Measurements from ENCODE around the gene KIF2A.

The KIF2A gene

GRCh38 chr5:62305715-62306322, at the start of gene KIF2A:
TSS of gene KIF2A (plus strand) at chr5:62306206. CDS start at chr5:62306473, 267 bp downstream.
- peak; percentile 96 for ATAC-seq
- H3K9me3 Mint-ChIP-seq: no peaks in the 10 kb centered on the region
- H3K36me3 Mint-ChIP-seq: peaks cover 24% of the 10 kb centered on the region
- H3K4me3 Mint-ChIP-seq: peak within 1 kb of the TSS; percentile 95
- peak within 1 kb of the TSS; percentile 90 for H3K27ac Mint-ChIP-seq
- peaks cover 46% of the 10 kb centered on the region for H3K4me1 Mint-ChIP-seq
- no peaks in the 10 kb centered on the region for H3K27me3 Mint-ChIP-seq

DNA sequence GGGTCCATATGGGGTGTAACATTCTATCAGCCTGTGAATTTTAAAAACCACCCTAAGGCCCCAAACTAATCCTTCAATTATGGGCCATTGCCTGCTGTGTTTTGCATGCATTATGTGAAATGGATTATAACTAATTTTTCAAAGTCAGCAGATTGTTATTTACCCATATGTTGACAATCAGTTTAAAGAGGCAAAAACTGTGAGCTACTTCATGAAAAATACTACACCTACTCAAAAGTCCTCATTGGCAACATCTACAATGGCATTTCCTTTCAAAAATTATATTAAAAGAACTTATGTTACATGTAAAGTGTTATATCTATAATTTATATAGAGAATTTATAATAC, 49.0 kb upstream of the KIF2A start:
- Mint-ChIP-seq H3K27me3 (no peaks in the 10 kb centered on the region), H3K4me3 (no peak overlapping the region), H3K4me1 (peaks cover 8% of the 10 kb centered on the region), H3K36me3 (peaks cover 6% of the 10 kb centered on the region), H3K27ac (no peak overlapping the region), H3K9me3 (peaks cover 7% of the 10 kb centered on the region)
- ATAC-seq: no peak

DNA sequence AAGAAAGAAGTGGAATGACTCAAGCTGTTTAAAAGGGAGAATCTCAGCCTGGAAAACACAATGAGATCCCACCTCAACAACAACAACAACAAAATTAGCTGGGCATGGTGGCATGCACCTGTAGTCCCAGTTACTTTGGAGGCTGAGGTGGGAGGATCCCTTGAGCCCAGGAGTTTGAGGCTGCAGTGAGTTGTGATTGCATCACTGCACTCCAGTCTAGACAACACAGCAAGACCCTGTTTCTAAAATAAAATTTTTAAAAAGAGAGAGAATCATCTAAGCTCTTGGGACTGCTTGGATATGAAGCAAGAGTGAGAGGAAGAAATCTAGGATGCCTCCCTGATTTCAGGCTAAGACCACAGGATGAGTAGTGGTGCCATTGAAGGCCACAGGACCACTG, 47.4 kb upstream of the KIF2A start:
- Mint-ChIP-seq H3K27me3 (no peaks in the 10 kb centered on the region), H3K4me1 (peaks cover 8% of the 10 kb centered on the region), H3K9me3 (no peaks in the 10 kb centered on the region), H3K4me3 (no peak overlapping the region), H3K36me3 (no peaks in the 10 kb centered on the region), H3K27ac (no peak overlapping the region)
- no peak for ATAC-seq

DNA sequence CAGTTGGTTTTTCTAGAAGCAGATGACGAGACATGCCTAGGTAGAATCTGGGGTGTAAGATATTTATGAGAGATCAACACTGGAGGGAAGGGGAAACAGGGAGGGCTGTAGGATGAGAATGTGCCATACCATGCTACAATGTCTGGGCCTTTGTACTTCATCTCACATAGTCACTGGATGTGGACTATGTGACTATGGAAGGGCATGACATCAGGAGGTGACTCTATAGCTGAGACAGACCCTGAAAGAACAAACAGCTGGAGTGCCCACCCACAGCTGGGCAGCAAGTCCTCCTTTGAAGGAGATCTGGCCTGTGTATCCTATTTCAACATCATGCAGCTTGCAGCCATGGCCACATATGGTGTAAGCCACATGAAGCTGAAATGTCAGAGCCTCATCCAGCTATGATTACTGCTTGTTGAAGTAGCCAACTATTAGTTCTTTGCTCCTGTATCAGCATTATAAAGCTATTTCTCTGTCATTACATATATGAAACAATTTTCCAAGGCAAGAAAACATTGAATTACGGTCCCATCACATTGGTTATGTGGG, 46.2 kb upstream of the KIF2A start:
- no peak for ATAC-seq
- H3K4me1 Mint-ChIP-seq: peaks cover 8% of the 10 kb centered on the region
- no peaks in the 10 kb centered on the region for H3K27me3 Mint-ChIP-seq
- no peaks in the 10 kb centered on the region for H3K36me3 Mint-ChIP-seq
- no peaks in the 10 kb centered on the region for H3K9me3 Mint-ChIP-seq
- no peak overlapping the region for H3K4me3 Mint-ChIP-seq
- no peak overlapping the region for H3K27ac Mint-ChIP-seq

DNA sequence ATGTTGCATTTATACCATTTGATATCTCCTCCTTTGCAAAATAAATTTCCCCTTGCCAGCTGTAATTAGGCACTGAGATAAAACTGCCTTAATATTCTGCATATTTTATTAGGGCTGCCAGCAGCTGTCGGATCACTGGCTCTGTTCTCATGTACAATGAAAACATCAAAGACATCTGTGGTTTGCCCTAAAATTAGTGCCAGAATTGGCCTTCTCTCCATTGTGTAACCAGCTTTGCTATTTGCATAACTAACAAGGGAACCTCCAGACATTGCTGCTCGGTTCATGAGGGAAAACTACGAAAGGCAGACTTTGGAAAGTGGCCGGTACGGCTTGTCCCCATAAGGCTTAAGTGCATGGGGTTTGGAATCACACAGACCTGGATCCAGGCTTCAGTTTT, 45.5 kb upstream of the KIF2A start:
- Mint-ChIP-seq H3K4me3 (no peak overlapping the region), H3K27me3 (no peaks in the 10 kb centered on the region), H3K27ac (no peak overlapping the region)

GRCh38 chr5:62263401-62263800, 42.6 kb upstream of the KIF2A start:
- H3K4me1 Mint-ChIP-seq: peaks cover 3% of the 10 kb centered on the region
- H3K27me3 Mint-ChIP-seq: no peaks in the 10 kb centered on the region
- no peaks in the 10 kb centered on the region for H3K9me3 Mint-ChIP-seq
- no peak overlapping the region for H3K27ac Mint-ChIP-seq
- ATAC-seq: no peak
- H3K36me3 Mint-ChIP-seq: no peaks in the 10 kb centered on the region
- H3K4me3 Mint-ChIP-seq: no peak overlapping the region

More for the DNA sequence above, 45.5 kb upstream of the KIF2A start:
- no peak for ATAC-seq
- Mint-ChIP-seq H3K36me3 (no peaks in the 10 kb centered on the region), H3K9me3 (no peaks in the 10 kb centered on the region), H3K4me1 (peaks cover 8% of the 10 kb centered on the region)

DNA sequence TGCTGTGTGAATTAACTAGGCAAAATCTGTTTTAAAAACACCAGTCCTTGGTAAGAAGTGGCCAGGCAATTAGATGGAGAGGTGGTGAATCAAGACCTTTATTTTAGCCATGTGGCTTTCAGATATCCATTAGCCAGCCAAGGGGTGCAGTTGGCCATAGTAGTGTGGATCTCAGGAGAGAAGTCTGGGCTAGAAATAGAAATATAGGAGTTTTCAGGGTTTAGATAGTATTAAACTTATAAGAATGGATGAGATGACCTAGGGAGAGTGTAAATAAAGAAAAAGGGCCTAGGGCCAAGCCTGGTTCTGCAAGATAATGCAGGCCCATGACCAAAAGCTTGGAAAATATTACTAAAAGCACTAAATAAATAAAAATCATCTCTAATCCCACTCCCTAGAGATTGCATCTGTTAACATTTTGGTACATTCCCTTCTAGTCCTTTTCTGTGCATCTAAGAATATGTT, 40.3 kb upstream of the KIF2A start:
- H3K9me3 Mint-ChIP-seq: no peaks in the 10 kb centered on the region
- H3K27ac Mint-ChIP-seq: no peak overlapping the region
- no peaks in the 10 kb centered on the region for H3K36me3 Mint-ChIP-seq
- ATAC-seq: no peak
- peaks cover 6% of the 10 kb centered on the region for H3K4me1 Mint-ChIP-seq
- H3K4me3 Mint-ChIP-seq: no peak overlapping the region
- no peaks in the 10 kb centered on the region for H3K27me3 Mint-ChIP-seq

- Mint-ChIP-seq H3K36me3 (no peaks in the 10 kb centered on the region), H3K27me3 (no peaks in the 10 kb centered on the region), H3K4me1 (peaks cover 7% of the 10 kb centered on the region), H3K27ac (no peak overlapping the region), H3K4me3 (no peak overlapping the region), H3K9me3 (no peaks in the 10 kb centered on the region)
- ATAC-seq: no peak
Measured at GRCh38 chr5:62266573-62266972, 39.4 kb upstream of the KIF2A start.

DNA sequence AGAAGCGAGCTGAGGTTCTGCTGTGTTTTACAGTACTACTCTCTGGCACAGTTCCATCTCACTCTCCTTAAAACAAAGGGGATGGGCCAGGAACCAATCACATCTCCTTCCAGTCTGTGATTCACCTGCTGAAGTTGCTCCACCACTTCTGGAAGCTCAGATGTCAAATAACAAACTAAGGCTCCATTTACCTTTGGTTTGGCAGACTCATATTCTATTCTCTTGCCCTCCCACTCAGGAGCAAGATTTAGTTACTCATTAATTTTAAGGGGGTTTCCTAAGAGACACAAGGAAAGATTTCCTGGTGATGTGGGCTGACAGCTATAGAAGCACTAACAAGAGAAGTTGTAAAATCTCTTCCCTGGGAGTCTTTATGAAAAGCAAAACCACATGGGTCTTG, 37.8 kb upstream of the KIF2A start:
- ATAC-seq: no peak
- Mint-ChIP-seq H3K4me1 (peaks cover 13% of the 10 kb centered on the region), H3K4me3 (no peak overlapping the region)

GRCh38 chr5:62268792-62269191, 37.2 kb upstream of the KIF2A start:
- Mint-ChIP-seq H3K36me3 (no peaks in the 10 kb centered on the region), H3K4me3 (no peak overlapping the region), H3K27ac (no peak overlapping the region), H3K9me3 (peaks cover 2% of the 10 kb centered on the region), H3K4me1 (peaks cover 13% of the 10 kb centered on the region), H3K27me3 (no peaks in the 10 kb centered on the region)
- ATAC-seq: no peak

More for the DNA sequence above, 37.8 kb upstream of the KIF2A start:
- no peaks in the 10 kb centered on the region for H3K9me3 Mint-ChIP-seq
- no peak overlapping the region for H3K27ac Mint-ChIP-seq
- no peaks in the 10 kb centered on the region for H3K27me3 Mint-ChIP-seq
- H3K36me3 Mint-ChIP-seq: no peaks in the 10 kb centered on the region

DNA sequence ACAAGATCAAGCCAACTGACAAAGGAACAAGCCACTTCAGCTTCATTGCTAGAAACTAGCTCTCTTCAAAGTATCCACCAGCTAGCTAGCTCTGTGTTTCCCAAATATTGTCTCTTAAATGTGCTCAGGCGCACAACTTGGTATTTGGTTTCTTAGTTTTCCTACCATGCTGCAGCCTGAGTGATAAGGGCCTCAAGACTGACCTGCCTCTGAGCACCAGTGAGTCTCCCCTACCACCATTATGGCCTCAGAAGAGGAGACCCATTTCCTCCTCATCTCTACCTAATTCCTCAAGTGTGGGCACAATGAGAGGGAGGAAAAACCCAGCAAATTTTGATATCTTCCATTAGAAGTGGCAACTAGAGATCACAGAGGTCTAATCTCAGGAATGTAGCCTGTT, 34.6 kb upstream of the KIF2A start:
- Mint-ChIP-seq H3K27ac (no peak overlapping the region), H3K4me3 (no peak overlapping the region), H3K36me3 (no peaks in the 10 kb centered on the region), H3K27me3 (no peaks in the 10 kb centered on the region), H3K4me1 (peaks cover 13% of the 10 kb centered on the region), H3K9me3 (peaks cover 2% of the 10 kb centered on the region)
- no peak for ATAC-seq

GRCh38 chr5:62271870-62272269, 34.1 kb upstream of the KIF2A start:
- Mint-ChIP-seq H3K4me1 (peaks cover 14% of the 10 kb centered on the region), H3K36me3 (no peaks in the 10 kb centered on the region), H3K4me3 (no peak overlapping the region), H3K9me3 (peaks cover 2% of the 10 kb centered on the region), H3K27ac (no peak overlapping the region), H3K27me3 (no peaks in the 10 kb centered on the region)
- no peak for ATAC-seq

- peaks cover 12% of the 10 kb centered on the region for H3K4me1 Mint-ChIP-seq
- no peak overlapping the region for H3K27ac Mint-ChIP-seq
- H3K27me3 Mint-ChIP-seq: peaks cover 5% of the 10 kb centered on the region
- ATAC-seq: no peak
- no peaks in the 10 kb centered on the region for H3K36me3 Mint-ChIP-seq
- no peak overlapping the region for H3K4me3 Mint-ChIP-seq
- H3K9me3 Mint-ChIP-seq: peaks cover 2% of the 10 kb centered on the region
Measured at GRCh38 chr5:62273687-62274086, 32.3 kb upstream of the KIF2A start.

DNA sequence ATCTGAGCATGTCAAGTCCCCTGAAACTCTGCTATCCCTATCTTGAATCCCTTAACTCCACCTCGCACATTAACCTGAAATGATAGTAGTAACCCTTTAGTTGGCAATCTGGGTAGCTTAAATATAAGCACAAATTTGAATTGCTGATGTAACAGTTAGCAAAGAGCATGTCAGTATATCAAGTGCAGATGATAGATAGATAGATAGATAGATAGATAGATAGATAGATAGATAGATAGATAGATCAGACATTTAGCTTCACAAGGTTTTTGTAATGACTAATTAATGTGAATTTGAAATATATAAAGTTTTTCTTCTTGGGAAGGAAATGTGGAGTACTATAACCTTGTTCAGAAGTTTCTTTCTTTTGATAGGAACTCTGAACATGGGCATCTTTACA, 30.4 kb upstream of the KIF2A start:
- Mint-ChIP-seq H3K27me3 (peaks cover 10% of the 10 kb centered on the region), H3K4me1 (peaks cover 12% of the 10 kb centered on the region), H3K36me3 (no peaks in the 10 kb centered on the region), H3K9me3 (peaks cover 2% of the 10 kb centered on the region), H3K4me3 (no peak overlapping the region), H3K27ac (no peak overlapping the region)
- ATAC-seq: no peak

- ATAC-seq: no peak
- Mint-ChIP-seq H3K4me1 (peaks cover 22% of the 10 kb centered on the region), H3K27me3 (peaks cover 10% of the 10 kb centered on the region), H3K4me3 (no peak overlapping the region), H3K9me3 (peaks cover 6% of the 10 kb centered on the region), H3K27ac (no peak overlapping the region), H3K36me3 (peaks cover 8% of the 10 kb centered on the region)
Measured at GRCh38 chr5:62281411-62281810, 24.6 kb upstream of the KIF2A start.

DNA sequence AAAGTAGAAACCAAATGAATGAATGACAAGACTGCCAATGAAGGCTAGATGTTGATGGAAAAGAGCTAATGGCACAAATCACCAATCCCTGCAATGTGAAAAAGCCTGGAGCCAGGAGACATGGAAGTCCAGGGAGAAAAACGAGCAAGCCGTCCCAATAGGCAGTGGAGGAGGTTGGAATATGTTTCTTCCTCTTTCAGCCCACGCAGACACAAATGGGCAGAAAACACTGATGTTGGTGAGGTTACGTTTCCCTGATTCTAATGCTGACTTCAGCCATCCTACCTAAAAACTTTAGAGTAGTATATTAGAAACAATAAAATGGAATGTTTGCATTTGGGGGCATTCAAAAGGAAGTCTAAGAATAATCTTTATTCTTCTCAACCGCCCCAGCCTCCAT, 23.9 kb upstream of the KIF2A start:
- Mint-ChIP-seq H3K27me3 (peaks cover 10% of the 10 kb centered on the region), H3K36me3 (peaks cover 14% of the 10 kb centered on the region), H3K27ac (no peak overlapping the region), H3K9me3 (peaks cover 6% of the 10 kb centered on the region), H3K4me1 (peaks cover 26% of the 10 kb centered on the region), H3K4me3 (no peak overlapping the region)
- ATAC-seq: no peak
